Activated B cell treated with CpG ODN at 0.5 μM for 24 hours (primary cell): ENCODE results near the gene STXBP2. TPM values are rescaled to one million over a fixed set of nuclear protein-coding genes. Genes with fewer than 3 reads are reported as not detected.

Experiments
- ATAC-seq: fragments of 200-7000 bp; cut with Tn5 transposase; one replicate; pipeline ENCODE4 v1.10.0; 2021; ENCODE audit warnings: low read depth, mild to moderate bottlenecking, moderate library complexity
- CTCF ChIA-PET: fragments of 350-600 bp; sonication (Branson Sonifier 250); formaldehyde crosslinking; loops from one replicate; lab custom pipeline; 2021; ENCODE audit warnings: antibody characterized with exemption; lab: Charles Lee
- POLR2A ChIA-PET: fragments of 350-600 bp; sonication (Branson Sonifier 250); formaldehyde crosslinking; loops from one replicate; lab custom pipeline; 2021; ENCODE audit warnings: antibody characterized with exemption; lab: Charles Lee
- DNase-seq: peaks from one replicate; pipeline ENCODE4 v3.0.0; 2022
- H3K27ac Mint-ChIP-seq: one replicate; pipeline ENCODE4 v1.8.0; 2020; ENCODE audit warnings: mixed read lengths
- H3K27me3 Mint-ChIP-seq: one replicate; pipeline ENCODE4 v1.8.0; 2021; ENCODE audit warnings: mixed read lengths
- H3K36me3 Mint-ChIP-seq: one replicate; pipeline ENCODE4 v1.8.0; 2021; ENCODE audit warnings: low read depth, mixed read lengths
- H3K4me1 Mint-ChIP-seq: one replicate; pipeline ENCODE4 v1.8.0; 2021; ENCODE audit warnings: mixed read lengths
- H3K4me3 Mint-ChIP-seq: one replicate; pipeline ENCODE4 v1.8.0; 2020; ENCODE audit warnings: mild to moderate bottlenecking, mixed read lengths
- H3K9me3 Mint-ChIP-seq: one replicate; pipeline ENCODE4 v1.8.0; 2020; ENCODE audit warnings: mixed read lengths
- CTCF ChIP-seq: fragments of 200-600 bp; IDR thresholded peaks from one replicate; pipeline ENCODE4 v1.8.0; 2022; ENCODE audit warnings: antibody characterized with exemption, mild to moderate bottlenecking
- intact Hi-C: fragments of 100-400 bp; cut with micrococcal nuclease; formaldehyde crosslinking; loops from one replicate; pipeline ENCODE4 v1.15.1; 2024
- total RNA-seq: library from RNA; stranded (reverse); gene quantifications from 2 replicates; pipeline ENCODE4 v1.2.3, GENCODE V29; 2022

STXBP2 gene
- total RNA-seq, 1 donor from 2014 or later, result 176 TPM

GRCh38 chr19:7638802-7639465 is 2.0 kb downstream of the STXBP2 start:
- intact Hi-C loops, result no loop called here
- TF ChIP-seq CTCF, result no peak
- Mint-ChIP-seq H3K9me3 (no peaks in the 10 kb centered on the region), H3K27ac (no peak overlapping the region), H3K4me3 (no peak overlapping the region), H3K36me3 (peaks cover 29% of the 10 kb centered on the region), H3K4me1 (peaks cover 36% of the 10 kb centered on the region), H3K27me3 (no peaks in the 10 kb centered on the region)
- POLR2A ChIA-PET, result interaction anchor here (0.6 to 2.7 kb wide), 4 partner anchors 10 to 262 kb away, joined by 4 to 13 read pairs (median 4); partner anchors contain the start of genes PET100 and XAB2
- DNase-seq (no peak), ATAC-seq (no peak)
- CTCF ChIA-PET, result interaction anchor here (2.5 kb wide), 1 partner anchor 230 kb away, joined by 7 read pairs; no protein-coding TSS in a partner anchor

- no peak for ATAC-seq
- Mint-ChIP-seq H3K27me3 (no peaks in the 10 kb centered on the region), H3K4me3 (no peak overlapping the region), H3K4me1 (peaks cover 36% of the 10 kb centered on the region), H3K36me3 (peaks cover 36% of the 10 kb centered on the region), H3K9me3 (no peaks in the 10 kb centered on the region), H3K27ac (no peak overlapping the region)
- DNase-seq, result no peak
- intact Hi-C loops, result no loop called here
- TF ChIP-seq CTCF, result no peak
- ChIA-PET POLR2A (no interaction called here), CTCF (no interaction called here)
Observed at GRCh38 chr19:7639863-7640348, 3.0 kb downstream of the STXBP2 start.

GRCh38 chr19:7640803-7641202 is 3.9 kb downstream of the STXBP2 start:
- POLR2A ChIA-PET, result no interaction called here

GRCh38 chr19:7641290-7642276 is 4.7 kb downstream of the STXBP2 start:
- no peak overlapping the region for H3K4me3 Mint-ChIP-seq
- DNase-seq (no peak), ATAC-seq (no peak)
- H3K4me1 Mint-ChIP-seq, result peaks cover 28% of the 10 kb centered on the region
- peaks cover 45% of the 10 kb centered on the region for H3K36me3 Mint-ChIP-seq
- H3K27me3 Mint-ChIP-seq, result no peaks in the 10 kb centered on the region
- POLR2A ChIA-PET, result interaction anchor here (1.2 kb wide), 1 partner anchor 12 kb away, joined by 4 read pairs; the partner anchor contains the start of genes PET100 and XAB2
- CTCF ChIA-PET, result interaction anchor here (0.6 kb wide), 1 partner anchor 21 kb away, joined by 3 read pairs; no protein-coding TSS in a partner anchor
- TF ChIP-seq CTCF, result no peak
- H3K9me3 Mint-ChIP-seq, result no peaks in the 10 kb centered on the region
- intact Hi-C loops, result no loop called here
- H3K27ac Mint-ChIP-seq, result no peak overlapping the region

More at GRCh38 chr19:7640803-7641202, 3.9 kb downstream of the STXBP2 start:
- intact Hi-C loops, result no loop called here
- no peaks in the 10 kb centered on the region for H3K9me3 Mint-ChIP-seq
- no peak for TF ChIP-seq CTCF
- no peak overlapping the region for H3K4me3 Mint-ChIP-seq
- no peak overlapping the region for H3K27ac Mint-ChIP-seq
- ATAC-seq, result no peak
- CTCF ChIA-PET, result interaction anchor here (0.6 kb wide), 1 partner anchor 22 kb away, joined by 3 read pairs; no protein-coding TSS in a partner anchor
- no peaks in the 10 kb centered on the region for H3K27me3 Mint-ChIP-seq
- peaks cover 43% of the 10 kb centered on the region for H3K36me3 Mint-ChIP-seq
- peaks cover 35% of the 10 kb centered on the region for H3K4me1 Mint-ChIP-seq
- DNase-seq, result no peak
